Measurements from ENCODE around the gene PRR18.
A peak's percentile ranks its signal among the peaks of the same experiment; 100 is the strongest.
"Not testable (repeated sequence)": the region's sequence is repeated elsewhere in the genome, so short reads cannot be mapped to it uniquely, and the experiment has no call there.

PRR18 gene, protein sequence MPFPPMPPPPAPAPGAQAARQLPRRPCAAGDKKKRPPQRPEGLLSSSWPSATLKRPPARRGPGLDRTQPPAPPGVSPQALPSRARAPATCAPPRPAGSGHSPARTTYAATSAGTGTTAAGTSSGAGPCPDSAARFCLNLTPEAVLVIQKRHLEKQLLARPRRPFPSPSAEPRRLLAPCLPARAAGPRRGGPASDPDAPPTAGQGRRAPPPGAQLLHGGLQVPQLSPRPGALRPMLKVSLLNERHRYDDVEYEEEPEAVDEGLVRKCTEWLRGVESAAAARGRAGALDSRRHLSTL

DNA sequence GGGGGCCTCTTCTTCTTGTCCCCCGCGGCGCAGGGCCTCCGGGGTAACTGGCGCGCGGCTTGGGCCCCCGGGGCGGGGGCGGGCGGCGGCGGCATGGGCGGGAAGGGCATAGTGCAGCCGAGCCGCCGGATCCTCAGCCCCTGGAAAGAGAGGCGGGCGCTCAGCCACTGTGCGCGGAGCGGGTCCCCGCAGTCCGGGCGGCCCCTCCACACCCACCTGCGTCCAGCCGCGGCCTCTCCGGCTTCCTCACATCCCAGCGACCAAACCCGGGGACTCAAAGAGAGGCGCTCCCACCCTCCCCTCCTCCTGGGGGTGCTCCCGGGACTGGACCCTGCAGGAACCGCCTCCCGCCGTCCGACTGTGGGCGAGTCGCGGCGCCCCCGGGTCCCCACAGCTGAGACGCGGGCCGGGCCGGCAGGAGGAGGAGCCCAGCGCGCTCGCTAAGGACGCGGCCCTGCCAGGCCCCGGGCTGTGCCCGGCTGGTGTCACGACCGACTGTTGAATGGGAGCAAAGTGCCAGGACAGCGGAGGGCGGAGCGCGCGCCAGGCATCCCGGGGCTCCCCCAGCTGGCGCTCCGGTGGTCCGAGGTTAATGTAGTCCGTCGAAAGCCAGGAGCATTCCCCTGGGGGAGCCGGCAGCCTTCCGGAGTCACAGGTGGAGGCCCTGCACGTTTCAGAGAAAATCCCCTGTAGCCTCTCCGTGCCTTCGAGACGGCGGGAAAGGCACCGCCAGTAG lies at the start of gene PRR18:
Gene PRR18 (minus strand): TSS at position 360 of the 736 bp plus-strand sequence. CDS start 250 bp downstream, at position 110.
- no peak for DNase-seq (ENCODE audit: low read depth)

GRCh38 chr6:166355552-166355951 lies 47.4 kb upstream of the PRR18 start:
- no peak for DNase-seq (ENCODE audit: low read depth)

DNA sequence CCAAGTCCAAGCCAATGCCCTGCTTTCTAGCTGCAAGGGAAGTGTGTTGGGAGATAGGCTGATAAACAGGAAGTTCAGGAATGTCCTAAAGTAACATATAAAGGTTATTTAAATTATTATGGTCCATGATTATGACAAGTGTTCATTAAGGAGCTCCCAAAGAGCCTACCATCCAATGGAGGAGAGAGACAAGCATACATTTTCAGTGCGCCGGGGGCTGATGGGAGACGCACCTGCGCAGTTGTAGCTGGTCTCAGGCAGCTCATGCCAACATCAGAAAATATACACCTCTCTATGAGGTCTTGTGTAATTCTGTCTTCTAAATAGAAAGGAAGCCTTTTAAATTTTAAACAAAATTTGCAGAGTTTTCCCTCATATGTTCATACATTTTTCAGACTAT lies 46.8 kb upstream of the PRR18 start:
- no peak for DNase-seq (ENCODE audit: low read depth)

DNA sequence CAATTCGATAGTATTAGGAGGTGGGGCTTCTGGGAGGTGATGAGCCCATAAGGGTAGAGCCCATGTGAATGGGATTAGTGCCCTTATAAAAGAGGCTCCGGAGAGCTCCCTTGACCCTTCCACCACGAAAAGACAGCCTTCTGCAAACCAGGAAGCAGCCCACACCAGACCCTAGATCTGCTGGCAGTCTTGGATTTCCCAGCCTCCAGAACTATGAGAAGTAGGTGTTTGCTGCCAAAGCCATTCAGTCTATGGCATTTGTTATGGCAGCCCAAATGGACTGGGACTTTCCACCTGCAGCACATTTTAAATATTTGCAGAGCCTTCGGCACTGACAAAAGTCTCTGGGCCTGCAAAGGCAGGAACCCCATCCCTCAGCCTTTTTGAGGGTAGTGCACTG lies 46.0 kb upstream of the PRR18 start:
- no peak for DNase-seq (ENCODE audit: low read depth)

- no peak for DNase-seq (ENCODE audit: low read depth)
Observed at GRCh38 chr6:166353507-166353906, 45.3 kb upstream of the PRR18 start.

- DNase-seq (ENCODE audit: low read depth): no peak
Observed at GRCh38 chr6:166352923-166353322, 44.7 kb upstream of the PRR18 start.

DNA sequence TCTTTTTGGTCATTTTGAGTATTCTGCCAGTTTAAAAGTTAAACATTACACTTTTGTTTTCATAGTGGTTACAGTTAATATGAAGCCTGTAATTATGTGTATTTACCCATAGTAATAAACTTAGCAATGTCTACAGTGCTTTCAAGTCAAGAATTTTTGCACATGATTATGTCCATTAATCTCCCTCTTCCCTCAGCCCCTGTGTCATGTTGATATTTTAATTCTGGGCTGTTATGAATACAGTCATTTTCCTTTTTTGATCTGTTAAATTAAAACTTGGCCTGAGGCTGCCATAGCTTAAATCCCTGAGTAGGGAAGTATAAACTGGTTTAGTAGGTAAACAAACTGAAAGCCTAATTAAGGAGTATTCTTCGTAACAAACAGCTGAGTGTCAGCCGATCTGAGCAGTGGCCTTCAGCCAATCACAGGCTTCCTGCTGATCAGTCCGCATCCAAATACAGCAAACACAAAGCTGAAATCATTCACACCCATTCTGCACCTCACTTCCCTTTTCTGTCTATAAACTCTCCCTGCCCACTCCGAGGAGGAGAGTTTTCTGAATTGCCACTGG lies 43.6 kb upstream of the PRR18 start:
- DNase-seq (ENCODE audit: low read depth): no peak

DNA sequence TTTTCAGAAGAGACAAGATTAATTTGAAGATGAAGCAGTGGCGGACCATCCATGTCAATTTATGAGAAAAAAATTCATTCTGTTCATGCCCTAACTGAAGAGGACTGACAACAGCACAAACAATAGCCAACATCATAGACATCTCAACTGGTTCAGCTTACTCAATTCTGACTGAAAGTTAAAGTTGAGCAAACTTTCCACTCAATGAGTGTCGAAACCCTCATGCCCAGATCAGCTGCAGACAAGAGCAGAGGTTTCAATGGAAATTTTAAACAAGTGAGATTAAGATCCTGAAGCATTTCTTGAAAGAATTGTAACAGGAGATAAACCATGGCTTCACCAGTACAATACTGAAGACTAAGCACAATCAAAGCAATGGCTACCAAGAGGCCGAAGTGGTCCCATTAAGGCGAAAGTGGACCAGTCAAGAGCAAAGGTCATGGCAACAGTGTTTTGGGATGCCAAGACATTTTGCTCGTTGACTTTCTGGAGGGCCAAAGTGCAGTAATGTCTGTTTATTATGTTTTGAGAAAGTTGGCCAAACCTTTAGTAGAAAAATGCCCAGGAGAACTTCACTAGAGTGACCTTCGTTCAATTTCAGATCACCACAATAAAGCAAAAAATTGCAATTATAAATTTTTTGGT lies 40.2 kb upstream of the PRR18 start:
- no peak for DNase-seq (ENCODE audit: low read depth)

- DNase-seq (ENCODE audit: low read depth): no peak
Observed at GRCh38 chr6:166346965-166347364, 38.8 kb upstream of the PRR18 start.

- DNase-seq (ENCODE audit: low read depth): no peak
Observed at GRCh38 chr6:166346449-166346848, 38.3 kb upstream of the PRR18 start.

GRCh38 chr6:166345672-166346071 lies 37.5 kb upstream of the PRR18 start:
- DNase-seq (ENCODE audit: low read depth): not testable (repeated sequence)

DNA sequence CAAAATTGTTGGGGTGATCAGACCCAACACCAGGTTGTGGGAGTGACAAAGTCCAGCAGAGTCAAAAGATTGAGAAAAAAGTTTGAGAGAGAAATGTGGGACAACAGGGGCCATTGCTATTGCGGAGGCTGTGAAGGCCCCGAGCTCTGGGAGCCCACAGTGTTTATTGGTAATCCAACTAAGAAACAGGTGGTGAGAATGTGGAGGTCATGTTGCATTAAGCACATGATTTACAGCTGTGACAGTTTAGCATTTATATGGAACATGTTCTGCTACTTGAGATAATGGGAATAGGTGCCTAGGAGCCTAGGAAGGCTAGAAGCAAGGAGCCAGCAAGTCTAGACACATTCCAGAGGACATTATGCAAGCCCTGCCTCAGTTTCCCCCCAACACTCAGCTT lies 36.7 kb upstream of the PRR18 start:
- DNase-seq (ENCODE audit: low read depth): not testable (repeated sequence)

- no peak for DNase-seq (ENCODE audit: low read depth)
Observed at GRCh38 chr6:166344240-166344639, 36.0 kb upstream of the PRR18 start.

GRCh38 chr6:166343150-166343487 lies 34.9 kb upstream of the PRR18 start:
- DNase-seq (ENCODE audit: low read depth): no peak

DNA sequence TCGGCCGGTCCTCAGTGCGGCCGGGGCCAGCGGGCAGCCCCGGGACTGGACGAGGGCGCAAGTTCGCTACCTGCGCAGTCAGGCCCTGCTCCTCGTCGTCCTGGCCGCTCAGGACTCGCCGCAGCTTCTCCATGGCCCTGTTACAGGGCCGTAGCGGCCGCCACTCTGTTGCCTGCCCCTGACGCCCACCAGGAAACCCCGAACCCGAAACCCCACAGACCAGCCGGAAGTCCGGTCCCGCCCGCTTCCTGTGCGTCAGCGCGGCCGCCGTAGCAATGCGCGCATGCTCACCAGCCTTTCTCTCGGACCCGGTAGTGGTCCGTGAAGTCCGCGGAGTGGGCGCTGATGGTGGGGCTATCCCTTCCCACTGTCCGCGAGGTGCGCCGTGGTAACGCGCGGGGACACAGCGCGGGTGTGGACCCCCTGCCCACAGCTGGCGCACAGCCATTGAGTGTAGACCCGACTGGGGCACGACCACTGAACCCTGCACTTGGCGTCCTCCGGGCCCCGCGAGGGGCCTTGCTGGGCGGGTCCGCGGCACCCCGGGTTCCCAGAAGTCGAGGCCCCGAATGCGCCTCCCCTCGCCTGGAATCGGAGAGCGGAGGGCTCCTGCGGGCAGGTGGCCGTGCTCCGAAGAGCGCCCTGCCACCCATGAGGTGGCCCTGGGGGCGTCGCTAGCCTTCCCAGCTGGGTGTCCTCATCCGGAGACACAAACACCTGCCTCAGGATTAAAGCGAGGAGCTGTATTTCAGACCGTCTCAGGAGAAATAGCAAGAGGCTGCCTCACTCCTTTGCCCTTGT lies 34.4 kb upstream of the PRR18 start, which contains the start of gene SFT2D1:
Gene SFT2D1 (minus strand): TSS at position 197 of the 801 bp plus-strand sequence. CDS start 64 bp downstream, at position 133.
- peak; percentile 34 for DNase-seq (ENCODE audit: low read depth)

DNA sequence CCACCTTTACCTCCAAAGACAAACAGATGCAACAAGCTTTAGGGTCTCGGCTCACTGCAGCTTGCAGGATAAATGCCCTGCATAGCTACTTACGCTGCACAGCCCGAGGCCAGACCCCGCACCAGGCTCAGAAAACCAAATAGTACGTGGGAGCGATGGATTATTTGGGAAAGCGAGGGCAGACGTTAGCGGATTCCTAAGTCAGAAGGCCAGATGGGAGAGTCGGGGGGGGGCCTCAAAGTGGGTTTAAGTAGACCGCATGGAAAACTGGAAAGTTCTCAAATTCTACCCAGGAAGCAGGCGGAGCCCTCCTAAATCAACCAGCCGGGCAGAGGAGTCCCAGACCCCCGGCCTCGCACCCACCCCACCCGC lies 33.8 kb upstream of the PRR18 start:
- no peak for DNase-seq (ENCODE audit: low read depth)

DNA sequence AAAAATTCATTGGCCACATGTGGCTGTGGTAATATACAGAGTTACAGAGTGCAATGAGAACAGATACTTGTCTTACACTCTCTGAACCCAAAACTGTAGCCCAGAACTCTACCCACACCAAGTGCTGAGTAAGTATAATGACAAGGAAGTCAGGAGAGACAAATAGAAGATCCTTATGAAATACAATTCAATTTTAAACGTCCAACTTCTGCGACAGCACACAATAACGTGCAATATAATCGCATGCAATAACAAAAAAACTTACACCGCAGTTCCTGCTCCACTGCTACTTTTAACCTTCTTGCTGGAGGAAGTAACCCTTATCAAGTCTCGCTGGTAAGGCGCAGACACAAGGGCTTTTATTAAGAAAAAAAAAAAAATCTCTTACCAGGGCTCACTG lies 33.3 kb upstream of the PRR18 start:
- DNase-seq (ENCODE audit: low read depth): no peak

DNA sequence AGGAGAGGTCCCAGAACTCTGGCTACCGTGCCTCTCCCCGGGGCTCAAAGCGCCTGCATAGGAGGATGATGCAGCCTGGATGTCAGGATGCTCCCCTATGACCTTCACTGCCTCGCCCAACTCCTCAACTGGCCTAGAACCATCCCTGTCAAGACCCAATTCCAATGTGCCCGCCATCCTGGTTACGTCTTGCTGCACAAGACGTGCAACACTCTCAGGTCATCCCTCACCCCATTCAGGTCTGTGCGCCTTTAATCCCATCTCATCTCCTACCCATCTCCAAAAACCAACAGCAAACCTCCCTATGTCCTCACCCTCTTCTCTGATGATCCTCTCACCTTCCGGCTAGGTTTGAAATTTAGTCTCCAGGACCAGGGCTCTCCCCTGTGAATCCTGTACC lies 30.7 kb upstream of the PRR18 start:
- no peak for DNase-seq (ENCODE audit: low read depth)

- DNase-seq (ENCODE audit: low read depth): no peak
Observed at GRCh38 chr6:166336847-166337246, 28.7 kb upstream of the PRR18 start.

DNA sequence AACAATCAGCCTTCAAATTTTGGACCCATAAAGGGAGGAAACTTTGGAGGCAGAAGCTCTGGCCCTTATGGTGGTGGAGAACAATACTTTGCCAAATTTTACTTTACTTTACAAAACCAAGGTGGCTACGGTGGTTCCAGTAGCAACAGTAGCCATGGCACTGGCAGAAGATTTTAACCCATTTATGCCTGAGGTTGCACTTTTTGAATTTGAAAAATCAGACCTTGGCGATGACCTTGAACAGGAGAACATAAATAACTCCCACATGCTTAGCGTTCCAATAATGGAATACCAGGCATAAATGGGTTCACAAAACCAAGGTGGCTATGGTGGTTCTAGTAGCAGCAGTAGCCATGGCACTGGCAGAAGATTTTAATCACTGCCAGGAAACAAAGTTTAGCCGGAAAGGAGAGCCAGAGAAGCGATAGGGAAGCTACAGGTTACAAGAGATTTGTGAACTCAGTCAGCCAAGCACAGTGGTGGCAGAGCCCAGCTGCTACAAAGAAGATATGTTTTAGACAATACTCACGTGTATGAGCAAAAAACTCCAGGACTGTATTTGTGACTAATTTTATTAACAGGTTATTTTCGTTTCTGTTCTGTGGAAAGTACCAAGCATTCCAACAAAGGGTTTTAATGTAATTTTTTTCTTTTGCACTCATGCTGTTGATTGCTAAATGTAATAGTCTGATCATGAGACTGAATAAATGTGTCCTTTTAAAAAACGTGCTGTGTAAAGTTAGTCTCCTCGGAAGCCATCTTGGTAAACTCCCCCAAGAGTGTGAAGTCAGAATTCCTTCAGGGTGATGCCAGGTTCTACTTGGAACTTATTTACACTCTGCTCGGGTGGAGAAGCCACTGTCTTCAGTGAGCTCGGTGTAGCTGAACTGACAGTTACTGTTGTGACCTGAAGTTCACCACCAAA lies 27.4 kb upstream of the PRR18 start:
- no peak for DNase-seq (ENCODE audit: low read depth)

GRCh38 chr6:166334878-166335277 lies 26.7 kb upstream of the PRR18 start:
- no peak for DNase-seq (ENCODE audit: low read depth)

All from non-pigmented ciliary epithelial cell (primary cell).